ENCODE data around the gene DSTN.

DNA sequence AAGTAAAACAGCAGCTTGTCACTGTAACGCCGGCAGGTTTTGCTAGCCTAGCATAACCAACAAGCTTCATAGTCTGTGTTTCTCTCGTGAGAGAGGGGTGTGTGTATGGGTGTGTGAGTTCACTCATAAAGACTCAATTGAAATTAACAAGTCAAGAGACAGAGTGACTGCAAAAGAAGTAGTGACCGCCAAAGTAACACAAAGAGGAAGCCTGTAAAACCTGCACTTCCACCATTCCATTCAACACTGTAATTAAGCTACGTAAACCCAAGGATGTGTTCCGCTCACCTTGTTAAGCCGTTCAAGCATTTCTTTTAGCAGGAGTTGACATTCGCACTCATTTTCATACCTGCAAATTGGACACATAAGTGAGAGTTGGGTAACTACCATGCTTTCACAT lies 45.3 kb upstream of the DSTN start:
- no peak for TF ChIP-seq POLR2A (IDR thresholded peaks at IDR 0.05)
- TF ChIP-seq, protein P1, sequence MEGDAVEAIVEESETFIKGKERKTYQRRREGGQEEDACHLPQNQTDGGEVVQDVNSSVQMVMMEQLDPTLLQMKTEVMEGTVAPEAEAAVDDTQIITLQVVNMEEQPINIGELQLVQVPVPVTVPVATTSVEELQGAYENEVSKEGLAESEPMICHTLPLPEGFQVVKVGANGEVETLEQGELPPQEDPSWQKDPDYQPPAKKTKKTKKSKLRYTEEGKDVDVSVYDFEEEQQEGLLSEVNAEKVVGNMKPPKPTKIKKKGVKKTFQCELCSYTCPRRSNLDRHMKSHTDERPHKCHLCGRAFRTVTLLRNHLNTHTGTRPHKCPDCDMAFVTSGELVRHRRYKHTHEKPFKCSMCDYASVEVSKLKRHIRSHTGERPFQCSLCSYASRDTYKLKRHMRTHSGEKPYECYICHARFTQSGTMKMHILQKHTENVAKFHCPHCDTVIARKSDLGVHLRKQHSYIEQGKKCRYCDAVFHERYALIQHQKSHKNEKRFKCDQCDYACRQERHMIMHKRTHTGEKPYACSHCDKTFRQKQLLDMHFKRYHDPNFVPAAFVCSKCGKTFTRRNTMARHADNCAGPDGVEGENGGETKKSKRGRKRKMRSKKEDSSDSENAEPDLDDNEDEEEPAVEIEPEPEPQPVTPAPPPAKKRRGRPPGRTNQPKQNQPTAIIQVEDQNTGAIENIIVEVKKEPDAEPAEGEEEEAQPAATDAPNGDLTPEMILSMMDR (IDR thresholded peaks at IDR 0.05) = no peak
- no peak for TF ChIP-seq EP300 (IDR thresholded peaks at IDR 0.05)

Data from tibial nerve (tissue), 4 donors.